ENCODE data around the gene GALNT2.

DNA sequence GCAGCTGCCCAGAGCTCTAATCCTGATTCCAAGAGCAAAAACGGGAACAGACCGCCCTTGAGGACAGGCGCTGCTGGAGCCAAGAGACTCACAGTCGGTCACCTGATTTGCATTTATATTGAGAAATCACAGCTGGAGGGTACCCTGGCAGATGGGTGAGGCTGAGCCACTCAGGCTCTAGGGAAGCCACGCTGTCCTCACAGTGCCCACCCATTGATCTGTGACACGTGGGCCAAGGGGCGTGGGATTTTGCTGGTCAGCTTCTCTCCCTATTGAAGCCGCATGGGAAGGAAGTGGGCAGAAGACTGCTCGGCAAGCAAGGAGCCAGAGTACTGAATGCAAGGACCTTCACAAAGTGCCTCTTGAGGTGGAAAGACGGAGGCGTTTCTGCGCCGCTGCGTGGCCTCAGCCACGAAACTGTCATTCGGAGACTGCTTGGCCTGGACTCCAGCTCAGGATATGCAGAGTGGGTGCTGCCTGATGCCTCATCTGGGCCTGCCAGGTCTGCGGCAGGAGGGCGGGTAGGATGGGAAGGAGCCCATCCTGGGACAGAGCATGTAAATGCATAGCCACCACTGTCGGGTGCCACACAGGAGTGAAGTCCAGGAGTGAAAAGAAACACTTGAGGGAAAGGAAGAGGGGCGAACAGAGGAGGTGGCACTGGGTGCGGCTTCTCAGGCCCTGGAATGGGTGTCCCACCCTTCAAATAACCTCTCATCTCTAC is 219.3 kb downstream of the GALNT2 start:
- TF ChIP-seq, protein P1, sequence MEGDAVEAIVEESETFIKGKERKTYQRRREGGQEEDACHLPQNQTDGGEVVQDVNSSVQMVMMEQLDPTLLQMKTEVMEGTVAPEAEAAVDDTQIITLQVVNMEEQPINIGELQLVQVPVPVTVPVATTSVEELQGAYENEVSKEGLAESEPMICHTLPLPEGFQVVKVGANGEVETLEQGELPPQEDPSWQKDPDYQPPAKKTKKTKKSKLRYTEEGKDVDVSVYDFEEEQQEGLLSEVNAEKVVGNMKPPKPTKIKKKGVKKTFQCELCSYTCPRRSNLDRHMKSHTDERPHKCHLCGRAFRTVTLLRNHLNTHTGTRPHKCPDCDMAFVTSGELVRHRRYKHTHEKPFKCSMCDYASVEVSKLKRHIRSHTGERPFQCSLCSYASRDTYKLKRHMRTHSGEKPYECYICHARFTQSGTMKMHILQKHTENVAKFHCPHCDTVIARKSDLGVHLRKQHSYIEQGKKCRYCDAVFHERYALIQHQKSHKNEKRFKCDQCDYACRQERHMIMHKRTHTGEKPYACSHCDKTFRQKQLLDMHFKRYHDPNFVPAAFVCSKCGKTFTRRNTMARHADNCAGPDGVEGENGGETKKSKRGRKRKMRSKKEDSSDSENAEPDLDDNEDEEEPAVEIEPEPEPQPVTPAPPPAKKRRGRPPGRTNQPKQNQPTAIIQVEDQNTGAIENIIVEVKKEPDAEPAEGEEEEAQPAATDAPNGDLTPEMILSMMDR (IDR thresholded peaks at IDR 0.05): no peak
- TF ChIP-seq SIN3A (IDR thresholded peaks at IDR 0.05; ENCODE audit: borderline replicate concordance, low read depth, low read length) (no peak), TAF1 (IDR thresholded peaks at IDR 0.05; ENCODE audit: borderline replicate concordance, low read depth, low read length) (no peak), FOXJ3 (CRISPR knock-in tag; IDR thresholded peaks at IDR 0.05) (no peak), YY1 (IDR thresholded peaks at IDR 0.05; ENCODE audit: low read depth) (no peak), RXRA (IDR thresholded peaks at IDR 0.05; ENCODE audit: borderline replicate concordance, low read depth) (no peak)
- TF ChIP-seq, protein P2, sequence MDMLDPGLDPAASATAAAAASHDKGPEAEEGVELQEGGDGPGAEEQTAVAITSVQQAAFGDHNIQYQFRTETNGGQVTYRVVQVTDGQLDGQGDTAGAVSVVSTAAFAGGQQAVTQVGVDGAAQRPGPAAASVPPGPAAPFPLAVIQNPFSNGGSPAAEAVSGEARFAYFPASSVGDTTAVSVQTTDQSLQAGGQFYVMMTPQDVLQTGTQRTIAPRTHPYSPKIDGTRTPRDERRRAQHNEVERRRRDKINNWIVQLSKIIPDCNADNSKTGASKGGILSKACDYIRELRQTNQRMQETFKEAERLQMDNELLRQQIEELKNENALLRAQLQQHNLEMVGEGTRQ (IDR thresholded peaks at IDR 0.05; ENCODE audit: borderline replicate concordance, low read depth, low read length): no peak
- TF ChIP-seq, protein P3, sequence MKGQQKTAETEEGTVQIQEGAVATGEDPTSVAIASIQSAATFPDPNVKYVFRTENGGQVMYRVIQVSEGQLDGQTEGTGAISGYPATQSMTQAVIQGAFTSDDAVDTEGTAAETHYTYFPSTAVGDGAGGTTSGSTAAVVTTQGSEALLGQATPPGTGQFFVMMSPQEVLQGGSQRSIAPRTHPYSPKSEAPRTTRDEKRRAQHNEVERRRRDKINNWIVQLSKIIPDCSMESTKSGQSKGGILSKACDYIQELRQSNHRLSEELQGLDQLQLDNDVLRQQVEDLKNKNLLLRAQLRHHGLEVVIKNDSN (IDR thresholded peaks at IDR 0.05; ENCODE audit: borderline replicate concordance, low read depth): no peak
